SK-N-SH treated with all-trans-retinoic acid at 6 μM for 48 hours (cell line): ENCODE results near the gene GPR18.
"Not testable (repeated sequence)": the region's sequence is repeated elsewhere in the genome, so short reads cannot be mapped to it uniquely, and the experiment has no call there.

Experiments used
- ATAC-seq: fragments of 200-7000 bp; cut with Tn5 transposase; 3 replicates; pipeline ENCODE4 v1.9.1; 2020; ENCODE audit warnings: mild to moderate bottlenecking, moderate library complexity
- CSDC2 ChIP-seq: fragments of 250-450 bp; sonication (Bioruptor Pico); IDR thresholded peaks from 2 replicates; pipeline ENCODE4 v1.5.0; 2020; ENCODE audit warnings: mild to moderate bottlenecking, moderate library complexity
- ISL1 ChIP-seq: fragments of 250-450 bp; sonication (Bioruptor Pico); IDR thresholded peaks from 2 replicates; pipeline ENCODE4 v2.1.2; 2022; ENCODE audit warnings: mild to moderate bottlenecking, moderate library complexity
- RARB ChIP-seq: fragments of 250-450 bp; sonication (Bioruptor Pico); IDR thresholded peaks from 2 replicates; pipeline ENCODE4 v1.8.0; 2021; ENCODE audit warnings: mild to moderate bottlenecking, moderate library complexity
- SNAI2 ChIP-seq: fragments of 250-450 bp; sonication (Bioruptor Pico); IDR thresholded peaks from 2 replicates; pipeline ENCODE4 v1.5.0; 2020; ENCODE audit warnings: mild to moderate bottlenecking, moderate library complexity
- TCF4 ChIP-seq: fragments of 250-450 bp; sonication (Bioruptor Pico); IDR thresholded peaks from 2 replicates; pipeline ENCODE4 v1.8.0; 2021; ENCODE audit warnings: mild to moderate bottlenecking, moderate library complexity, borderline replicate concordance
- TOX ChIP-seq: fragments of 250-450 bp; sonication (Bioruptor Pico); IDR thresholded peaks from 2 replicates; pipeline ENCODE4 v1.8.0; 2021; ENCODE audit warnings: mild to moderate bottlenecking, moderate library complexity, borderline replicate concordance
- ZC3H10 ChIP-seq: fragments of 250-450 bp; sonication (Bioruptor Pico); IDR thresholded peaks from 2 replicates; pipeline ENCODE4 v1.5.1; 2021; ENCODE audit warnings: mild to moderate bottlenecking, moderate library complexity
- ZFP30 ChIP-seq: fragments of 450-650 bp; formaldehyde crosslinking; IDR thresholded peaks from 2 replicates; pipeline ENCODE4 v1.5.0; 2022; ENCODE audit warnings: mild to moderate bottlenecking, moderate library complexity
- ZNF8 ChIP-seq: fragments of 450-650 bp; formaldehyde crosslinking; IDR thresholded peaks from 2 replicates; pipeline ENCODE4 v1.5.0; 2020; ENCODE audit warnings: mild to moderate bottlenecking, moderate library complexity
- TF ChIP-seq, protein P1 (sequence below): fragments of 250-450 bp; sonication (Bioruptor Pico); IDR thresholded peaks from 2 replicates; pipeline ENCODE4 v1.8.0; 2020; ENCODE audit warnings: mild to moderate bottlenecking, moderate library complexity, borderline replicate concordance
- TF ChIP-seq, protein P2 (sequence below): fragments of 250-450 bp; sonication (Bioruptor Pico); IDR thresholded peaks from 2 replicates; pipeline ENCODE4 v1.5.0; 2020; ENCODE audit warnings: mild to moderate bottlenecking, moderate library complexity
- TF ChIP-seq, protein P3 (sequence below): fragments of 250-450 bp; sonication (Bioruptor Pico); IDR thresholded peaks from 2 replicates; pipeline ENCODE4 v1.5.1; 2021; ENCODE audit warnings: mild to moderate bottlenecking, moderate library complexity
- TF ChIP-seq, protein P4 (sequence below): fragments of 250-450 bp; sonication (Bioruptor Pico); IDR thresholded peaks from 2 replicates; pipeline ENCODE4 v1.8.0; 2021; ENCODE audit warnings: low read depth, mild to moderate bottlenecking, moderate library complexity, borderline replicate concordance

GPR18 gene

DNA sequence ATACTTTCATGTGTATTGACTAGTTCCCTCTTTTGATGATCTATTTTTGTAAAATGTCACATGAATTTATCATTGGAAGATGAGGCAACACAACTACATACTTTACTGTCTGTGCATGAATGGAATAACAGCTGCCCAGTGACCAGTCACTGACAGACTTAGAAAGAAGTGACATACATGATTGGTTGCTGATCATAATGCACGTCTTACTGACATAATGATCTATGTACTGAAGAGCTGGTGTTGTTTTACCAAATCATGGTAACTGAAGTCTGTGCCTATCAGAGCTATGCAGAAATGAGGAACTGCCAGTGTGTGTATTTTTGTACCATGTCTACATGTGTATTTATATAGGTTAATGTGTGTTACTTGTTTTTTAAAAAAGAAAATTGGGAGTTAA lies 26.5 kb downstream of the GPR18 start (continued):
- TF ChIP-seq, protein P1, sequence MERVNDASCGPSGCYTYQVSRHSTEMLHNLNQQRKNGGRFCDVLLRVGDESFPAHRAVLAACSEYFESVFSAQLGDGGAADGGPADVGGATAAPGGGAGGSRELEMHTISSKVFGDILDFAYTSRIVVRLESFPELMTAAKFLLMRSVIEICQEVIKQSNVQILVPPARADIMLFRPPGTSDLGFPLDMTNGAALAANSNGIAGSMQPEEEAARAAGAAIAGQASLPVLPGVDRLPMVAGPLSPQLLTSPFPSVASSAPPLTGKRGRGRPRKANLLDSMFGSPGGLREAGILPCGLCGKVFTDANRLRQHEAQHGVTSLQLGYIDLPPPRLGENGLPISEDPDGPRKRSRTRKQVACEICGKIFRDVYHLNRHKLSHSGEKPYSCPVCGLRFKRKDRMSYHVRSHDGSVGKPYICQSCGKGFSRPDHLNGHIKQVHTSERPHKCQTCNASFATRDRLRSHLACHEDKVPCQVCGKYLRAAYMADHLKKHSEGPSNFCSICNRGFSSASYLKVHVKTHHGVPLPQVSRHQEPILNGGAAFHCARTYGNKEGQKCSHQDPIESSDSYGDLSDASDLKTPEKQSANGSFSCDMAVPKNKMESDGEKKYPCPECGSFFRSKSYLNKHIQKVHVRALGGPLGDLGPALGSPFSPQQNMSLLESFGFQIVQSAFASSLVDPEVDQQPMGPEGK: no peak
- TF ChIP-seq ZFP30 (CRISPR knock-in tag) (no peak), CSDC2 (CRISPR knock-in tag) (no peak), ISL1 (CRISPR knock-in tag) (no peak), TOX (no peak), TCF4 (no peak), ZC3H10 (CRISPR knock-in tag) (no peak)
- TF ChIP-seq, protein P2, sequence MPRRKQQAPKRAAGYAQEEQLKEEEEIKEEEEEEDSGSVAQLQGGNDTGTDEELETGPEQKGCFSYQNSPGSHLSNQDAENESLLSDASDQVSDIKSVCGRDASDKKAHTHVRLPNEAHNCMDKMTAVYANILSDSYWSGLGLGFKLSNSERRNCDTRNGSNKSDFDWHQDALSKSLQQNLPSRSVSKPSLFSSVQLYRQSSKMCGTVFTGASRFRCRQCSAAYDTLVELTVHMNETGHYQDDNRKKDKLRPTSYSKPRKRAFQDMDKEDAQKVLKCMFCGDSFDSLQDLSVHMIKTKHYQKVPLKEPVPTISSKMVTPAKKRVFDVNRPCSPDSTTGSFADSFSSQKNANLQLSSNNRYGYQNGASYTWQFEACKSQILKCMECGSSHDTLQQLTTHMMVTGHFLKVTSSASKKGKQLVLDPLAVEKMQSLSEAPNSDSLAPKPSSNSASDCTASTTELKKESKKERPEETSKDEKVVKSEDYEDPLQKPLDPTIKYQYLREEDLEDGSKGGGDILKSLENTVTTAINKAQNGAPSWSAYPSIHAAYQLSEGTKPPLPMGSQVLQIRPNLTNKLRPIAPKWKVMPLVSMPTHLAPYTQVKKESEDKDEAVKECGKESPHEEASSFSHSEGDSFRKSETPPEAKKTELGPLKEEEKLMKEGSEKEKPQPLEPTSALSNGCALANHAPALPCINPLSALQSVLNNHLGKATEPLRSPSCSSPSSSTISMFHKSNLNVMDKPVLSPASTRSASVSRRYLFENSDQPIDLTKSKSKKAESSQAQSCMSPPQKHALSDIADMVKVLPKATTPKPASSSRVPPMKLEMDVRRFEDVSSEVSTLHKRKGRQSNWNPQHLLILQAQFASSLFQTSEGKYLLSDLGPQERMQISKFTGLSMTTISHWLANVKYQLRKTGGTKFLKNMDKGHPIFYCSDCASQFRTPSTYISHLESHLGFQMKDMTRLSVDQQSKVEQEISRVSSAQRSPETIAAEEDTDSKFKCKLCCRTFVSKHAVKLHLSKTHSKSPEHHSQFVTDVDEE (CRISPR knock-in tag): no peak

DNA sequence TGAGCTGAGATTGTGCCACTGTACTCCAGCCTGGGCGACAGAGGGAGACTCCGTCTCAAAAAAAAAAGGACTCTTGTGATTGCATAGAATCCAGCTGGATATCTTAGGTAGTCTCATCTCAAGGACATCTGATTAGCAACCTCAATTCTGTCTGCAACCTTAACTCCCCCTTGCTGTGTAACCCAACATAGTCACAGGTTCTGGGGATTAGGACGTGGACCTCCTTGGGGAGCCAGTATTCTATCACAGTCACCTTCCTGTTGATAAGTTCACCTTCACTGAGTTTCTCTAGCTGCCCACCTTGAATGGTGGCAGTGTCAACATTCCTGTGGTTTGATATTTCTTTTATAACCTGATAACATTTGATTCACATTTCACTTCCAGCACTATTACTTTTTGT lies 27.2 kb downstream of the GPR18 start:
- TF ChIP-seq TOX (no peak), SNAI2 (CRISPR knock-in tag) (no peak), ZNF8 (CRISPR knock-in tag) (no peak), RARB (CRISPR knock-in tag) (no peak), ZFP30 (CRISPR knock-in tag) (no peak)
- TF ChIP-seq, protein P3, sequence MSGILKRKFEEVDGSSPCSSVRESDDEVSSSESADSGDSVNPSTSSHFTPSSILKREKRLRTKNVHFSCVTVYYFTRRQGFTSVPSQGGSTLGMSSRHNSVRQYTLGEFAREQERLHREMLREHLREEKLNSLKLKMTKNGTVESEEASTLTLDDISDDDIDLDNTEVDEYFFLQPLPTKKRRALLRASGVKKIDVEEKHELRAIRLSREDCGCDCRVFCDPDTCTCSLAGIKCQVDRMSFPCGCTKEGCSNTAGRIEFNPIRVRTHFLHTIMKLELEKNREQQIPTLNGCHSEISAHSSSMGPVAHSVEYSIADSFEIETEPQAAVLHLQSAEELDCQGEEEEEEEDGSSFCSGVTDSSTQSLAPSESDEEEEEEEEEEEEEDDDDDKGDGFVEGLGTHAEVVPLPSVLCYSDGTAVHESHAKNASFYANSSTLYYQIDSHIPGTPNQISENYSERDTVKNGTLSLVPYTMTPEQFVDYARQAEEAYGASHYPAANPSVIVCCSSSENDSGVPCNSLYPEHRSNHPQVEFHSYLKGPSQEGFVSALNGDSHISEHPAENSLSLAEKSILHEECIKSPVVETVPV (CRISPR knock-in tag): no peak
- ATAC-seq: no peak

DNA sequence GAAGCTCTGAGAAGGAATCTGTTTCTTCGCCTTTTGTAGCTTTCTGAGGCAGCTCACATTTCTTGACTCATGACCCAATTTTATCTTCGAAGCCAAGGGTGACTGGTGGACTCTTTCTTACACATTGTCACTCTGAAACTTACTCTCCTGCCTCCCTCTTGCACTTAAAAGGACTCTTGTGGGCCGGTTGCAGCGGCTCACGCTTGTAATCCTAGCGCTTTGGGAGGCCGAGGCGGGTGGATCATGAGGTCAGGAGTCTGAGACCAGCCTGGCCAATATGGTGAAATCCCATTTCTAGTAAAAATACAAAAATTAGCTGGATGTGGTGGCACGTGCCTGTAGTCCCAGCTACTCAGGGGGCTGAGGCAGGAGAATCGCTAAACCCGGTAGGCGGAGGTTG lies 27.6 kb downstream of the GPR18 start:
- ATAC-seq: not testable (repeated sequence)

DNA sequence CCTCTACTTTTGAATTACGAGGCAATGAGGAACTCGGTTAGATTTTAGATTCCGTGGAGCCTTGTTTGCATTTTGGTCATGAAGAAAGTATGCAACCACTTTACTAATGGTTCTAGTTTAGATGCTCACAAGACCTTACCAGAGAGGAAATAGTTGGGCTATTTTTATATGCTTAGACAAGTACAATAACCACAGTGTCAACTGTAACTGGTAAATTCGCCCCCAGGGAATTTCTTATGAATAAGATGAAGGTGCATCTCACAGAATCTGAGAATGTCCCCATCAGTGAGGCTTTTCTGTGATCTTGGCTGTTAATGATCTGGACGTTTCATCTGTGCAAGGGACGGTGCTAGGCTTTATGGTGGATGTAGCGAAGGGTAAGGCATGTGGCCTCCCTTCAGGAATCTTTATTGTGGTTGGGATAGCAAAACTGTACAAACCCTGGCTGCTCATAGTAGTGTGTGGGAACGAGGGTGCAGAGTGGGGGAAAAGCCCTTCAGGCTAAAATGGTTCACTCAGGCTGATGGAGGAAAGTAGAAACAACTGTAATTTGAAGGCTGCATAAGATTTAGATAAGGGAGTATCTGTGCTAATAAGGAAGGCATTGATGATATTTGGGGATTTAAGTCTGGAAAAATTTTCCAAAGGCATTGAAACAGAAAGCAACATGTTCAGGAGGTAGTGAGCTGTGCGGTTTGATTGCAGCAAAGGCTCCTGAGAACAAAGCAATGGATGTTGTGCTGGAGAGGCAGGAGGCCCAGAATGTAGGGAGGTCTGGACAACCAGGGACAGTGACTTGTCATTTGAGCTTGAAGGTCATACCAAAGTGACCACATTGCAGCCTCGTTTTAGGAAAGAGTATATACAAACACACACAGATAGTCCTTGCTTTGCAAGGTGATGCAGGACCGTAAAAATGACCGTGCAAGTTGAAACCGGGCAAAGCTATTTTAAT lies 29.2 kb downstream of the GPR18 start:
- peak; percentile 88 for ATAC-seq
- TF ChIP-seq, protein P1: no peak

DNA sequence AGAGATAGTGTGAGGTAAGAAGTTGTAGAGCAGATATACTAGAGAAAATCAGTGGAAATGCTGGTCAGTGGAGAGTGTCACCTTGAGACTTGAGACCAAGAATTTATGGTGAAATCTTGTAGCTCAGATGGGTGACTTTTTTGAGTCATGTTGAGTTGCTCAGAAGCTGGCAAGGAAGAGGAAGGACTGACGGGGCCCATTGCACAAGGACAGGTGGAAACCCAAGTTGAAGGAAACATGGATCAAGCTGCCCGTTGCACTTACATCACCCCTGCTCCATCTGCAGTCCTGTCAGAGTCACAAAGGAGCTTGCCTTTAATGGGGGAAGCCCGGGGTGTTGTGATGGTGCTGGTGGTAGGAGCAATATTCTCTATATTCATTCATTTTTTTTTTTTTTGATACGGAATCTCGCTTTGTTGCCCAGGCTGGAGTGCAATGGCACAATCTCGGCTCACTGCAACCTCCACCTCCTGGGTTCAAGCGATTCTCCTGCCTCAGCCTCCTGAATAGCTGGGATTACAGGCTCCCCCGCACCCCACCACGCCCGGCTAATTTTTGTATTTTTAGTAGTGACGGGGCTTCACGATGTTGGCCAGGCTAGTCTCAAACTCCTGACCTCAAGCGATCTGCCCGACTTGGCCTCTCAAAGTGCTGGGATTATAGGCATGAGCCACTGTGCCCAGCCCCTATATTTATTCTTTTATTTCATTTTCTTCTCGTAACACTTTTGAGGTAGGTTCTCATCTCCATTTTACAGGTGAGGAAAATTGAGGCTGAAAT lies 30.1 kb downstream of the GPR18 start:
- ATAC-seq: no peak

More for the DNA sequence above, 30.1 kb downstream of the GPR18 start:
- TF ChIP-seq, protein P2 (CRISPR knock-in tag): no peak
- TF ChIP-seq, protein P4, sequence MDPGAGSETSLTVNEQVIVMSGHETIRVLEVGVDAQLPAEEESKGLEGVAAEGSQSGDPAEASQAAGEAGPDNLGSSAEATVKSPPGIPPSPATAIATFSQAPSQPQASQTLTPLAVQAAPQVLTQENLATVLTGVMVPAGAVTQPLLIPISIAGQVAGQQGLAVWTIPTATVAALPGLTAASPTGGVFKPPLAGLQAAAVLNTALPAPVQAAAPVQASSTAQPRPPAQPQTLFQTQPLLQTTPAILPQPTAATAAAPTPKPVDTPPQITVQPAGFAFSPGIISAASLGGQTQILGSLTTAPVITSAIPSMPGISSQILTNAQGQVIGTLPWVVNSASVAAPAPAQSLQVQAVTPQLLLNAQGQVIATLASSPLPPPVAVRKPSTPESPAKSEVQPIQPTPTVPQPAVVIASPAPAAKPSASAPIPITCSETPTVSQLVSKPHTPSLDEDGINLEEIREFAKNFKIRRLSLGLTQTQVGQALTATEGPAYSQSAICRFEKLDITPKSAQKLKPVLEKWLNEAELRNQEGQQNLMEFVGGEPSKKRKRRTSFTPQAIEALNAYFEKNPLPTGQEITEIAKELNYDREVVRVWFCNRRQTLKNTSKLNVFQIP (CRISPR knock-in tag): no peak
